GM12801 (cell line): ENCODE results near the gene ABHD12B.

ENCODE experiments used
- TF ChIP-seq, protein P1 (sequence below): IDR thresholded peaks from one replicate; pipeline ENCODE4 v1.5.1; 2011; ENCODE audit warnings: control low read depth; ENCODE audit not compliant: insufficient read length; ENCODE audit errors: extremely low read depth

Gene ABHD12B

DNA sequence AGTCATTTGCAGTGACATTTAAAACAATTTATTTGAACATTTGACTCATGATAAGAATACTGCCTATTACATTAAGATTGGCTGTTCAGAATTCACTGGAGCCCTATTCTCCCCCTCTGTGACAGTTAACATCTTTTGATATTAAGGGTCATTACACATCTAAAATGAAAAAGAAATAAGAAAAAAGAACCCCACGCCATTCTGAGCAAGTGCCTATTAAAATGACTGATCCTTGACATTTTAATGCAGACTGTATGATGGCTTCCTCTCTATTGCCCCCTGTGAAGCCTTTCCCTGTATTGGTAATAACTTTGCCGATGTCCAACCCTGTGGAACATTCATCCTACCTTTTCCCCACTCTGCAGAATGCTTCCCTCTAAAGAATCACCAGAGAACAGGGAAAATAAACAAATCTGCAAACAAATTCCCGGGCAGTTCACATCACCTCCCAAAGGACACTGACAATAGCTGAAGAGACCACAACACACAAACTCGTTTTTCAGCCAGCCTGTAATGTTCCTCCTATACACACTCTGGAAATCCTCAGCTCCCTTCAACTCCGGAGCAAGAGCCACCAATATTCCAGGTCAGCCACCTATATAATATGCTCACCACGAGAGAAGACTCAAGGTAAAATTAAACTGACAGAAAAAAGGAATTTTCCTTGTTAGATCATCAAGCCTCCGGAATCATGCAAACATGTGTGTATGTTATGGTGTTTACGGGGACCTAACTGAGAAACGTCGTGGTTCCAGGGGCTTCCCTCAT, 42.9 kb upstream of the ABHD12B start:
- TF ChIP-seq, protein P1, sequence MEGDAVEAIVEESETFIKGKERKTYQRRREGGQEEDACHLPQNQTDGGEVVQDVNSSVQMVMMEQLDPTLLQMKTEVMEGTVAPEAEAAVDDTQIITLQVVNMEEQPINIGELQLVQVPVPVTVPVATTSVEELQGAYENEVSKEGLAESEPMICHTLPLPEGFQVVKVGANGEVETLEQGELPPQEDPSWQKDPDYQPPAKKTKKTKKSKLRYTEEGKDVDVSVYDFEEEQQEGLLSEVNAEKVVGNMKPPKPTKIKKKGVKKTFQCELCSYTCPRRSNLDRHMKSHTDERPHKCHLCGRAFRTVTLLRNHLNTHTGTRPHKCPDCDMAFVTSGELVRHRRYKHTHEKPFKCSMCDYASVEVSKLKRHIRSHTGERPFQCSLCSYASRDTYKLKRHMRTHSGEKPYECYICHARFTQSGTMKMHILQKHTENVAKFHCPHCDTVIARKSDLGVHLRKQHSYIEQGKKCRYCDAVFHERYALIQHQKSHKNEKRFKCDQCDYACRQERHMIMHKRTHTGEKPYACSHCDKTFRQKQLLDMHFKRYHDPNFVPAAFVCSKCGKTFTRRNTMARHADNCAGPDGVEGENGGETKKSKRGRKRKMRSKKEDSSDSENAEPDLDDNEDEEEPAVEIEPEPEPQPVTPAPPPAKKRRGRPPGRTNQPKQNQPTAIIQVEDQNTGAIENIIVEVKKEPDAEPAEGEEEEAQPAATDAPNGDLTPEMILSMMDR: no peak

DNA sequence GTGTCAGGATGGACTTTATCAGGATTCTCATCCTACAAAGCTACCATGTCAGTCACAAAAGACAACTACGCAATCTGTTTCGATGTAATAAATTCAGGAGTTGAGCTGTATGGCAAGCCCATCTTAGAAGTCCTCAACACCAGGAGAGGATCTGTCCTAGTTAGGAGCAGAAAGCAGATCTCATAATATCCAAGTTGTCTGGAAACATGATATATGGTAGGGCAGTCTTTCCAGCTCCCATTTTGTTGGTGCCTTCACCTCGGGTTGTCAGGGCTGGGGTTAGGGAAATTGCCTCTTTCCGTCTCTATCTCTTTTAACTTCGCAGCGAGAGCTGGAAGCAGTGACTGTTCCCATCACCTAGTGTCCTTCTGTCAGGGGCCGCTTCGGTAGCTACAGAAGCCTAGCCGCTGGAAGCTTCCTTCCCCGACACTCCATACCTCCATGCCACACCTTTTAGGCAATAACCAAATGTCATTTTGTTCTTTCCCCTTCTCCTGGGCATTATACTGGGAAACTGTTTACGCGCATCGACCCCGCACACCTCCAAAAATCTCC, 42.3 kb upstream of the ABHD12B start:
- TF ChIP-seq, protein P1: no peak

DNA sequence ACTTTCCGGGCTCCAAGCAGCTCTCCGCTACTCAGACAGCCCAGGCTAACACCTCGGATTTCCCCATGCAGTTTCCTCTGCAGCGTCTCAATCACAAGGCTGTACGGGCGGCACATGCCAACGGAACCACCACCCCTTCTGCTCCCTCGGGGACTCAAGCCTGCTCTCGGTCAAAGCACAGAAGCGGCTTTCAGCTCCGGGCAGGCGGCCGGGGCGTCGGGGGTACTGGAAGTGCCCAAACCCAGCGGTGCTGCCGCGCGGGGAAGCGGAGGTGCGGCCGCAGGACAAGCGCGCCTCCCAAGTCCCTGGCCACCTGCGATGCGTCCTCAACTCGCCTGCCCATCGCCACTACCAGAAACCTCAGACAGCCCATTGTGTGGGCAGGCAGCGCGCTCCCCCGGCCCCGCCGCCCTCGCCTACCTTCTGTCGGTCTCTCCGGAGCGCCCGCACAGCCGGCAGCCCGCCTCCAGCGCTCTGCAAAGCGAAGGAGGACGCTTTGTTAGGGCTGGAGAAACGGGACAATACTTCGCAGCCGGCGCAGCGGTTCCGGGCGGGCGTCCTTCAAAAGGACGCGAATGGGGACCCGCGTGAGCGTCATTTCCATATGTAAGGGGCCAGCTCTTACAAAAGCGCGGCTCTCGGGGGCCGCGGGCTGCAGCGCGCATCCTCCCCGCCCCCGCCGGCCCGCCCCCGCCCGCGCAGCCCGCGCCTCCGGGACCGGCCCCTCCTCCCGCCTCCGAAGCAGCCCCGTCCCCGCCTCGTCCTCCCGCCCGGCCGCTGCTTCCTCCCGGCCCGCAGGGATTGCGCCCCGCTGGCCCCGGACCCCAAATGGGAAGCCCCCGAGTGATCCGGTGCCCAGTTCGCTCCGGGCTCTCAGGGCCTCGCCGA, 41.6 kb upstream of the ABHD12B start:
- TF ChIP-seq, protein P1: no peak

DNA sequence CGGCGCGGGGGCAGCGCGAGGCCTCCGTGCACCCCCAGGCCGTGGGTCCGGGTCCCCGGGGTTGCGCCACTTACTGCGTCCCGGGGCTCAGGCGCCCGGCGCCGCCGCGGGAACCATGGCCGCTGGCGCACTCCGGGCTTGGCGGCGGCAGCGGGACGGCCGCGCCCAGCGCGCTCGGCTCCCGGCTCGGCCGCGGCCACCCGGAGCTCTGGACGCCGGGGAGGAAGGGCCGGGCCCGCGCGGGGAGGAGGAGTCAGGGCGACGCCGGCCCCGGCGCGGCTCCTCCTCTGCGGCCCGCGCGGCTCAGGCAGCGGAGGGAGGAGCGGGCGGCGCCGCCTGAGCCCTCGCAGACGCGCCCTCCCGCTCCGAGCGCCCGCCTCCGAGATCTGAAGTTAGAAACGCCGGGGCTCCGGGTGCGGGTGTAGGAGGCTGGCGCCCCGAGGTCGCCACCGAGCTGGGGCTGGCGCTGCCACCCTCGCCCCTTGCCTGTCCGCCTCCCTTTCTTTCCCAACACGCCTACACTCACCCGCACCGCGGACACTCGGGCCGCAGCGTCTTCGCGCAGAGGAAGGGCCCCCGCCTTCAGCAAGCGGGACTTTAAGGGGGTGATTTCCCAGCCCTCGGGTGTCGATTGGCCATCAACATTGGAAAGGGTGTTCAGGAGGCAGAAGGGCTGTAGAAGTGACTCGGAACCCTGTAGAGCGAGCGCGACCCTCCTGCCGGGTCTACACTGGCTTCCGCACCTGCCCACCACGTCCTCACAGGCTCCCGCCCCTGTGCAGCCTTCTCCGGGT, 40.7 kb upstream of the ABHD12B start, which contains the start of gene NIN:
Gene NIN, minus strand, starts transcription at position 231 of the 794 bp plus-strand sequence. CDS start 9,106 bp downstream, outside the sequence.
- TF ChIP-seq, protein P1: no peak

DNA sequence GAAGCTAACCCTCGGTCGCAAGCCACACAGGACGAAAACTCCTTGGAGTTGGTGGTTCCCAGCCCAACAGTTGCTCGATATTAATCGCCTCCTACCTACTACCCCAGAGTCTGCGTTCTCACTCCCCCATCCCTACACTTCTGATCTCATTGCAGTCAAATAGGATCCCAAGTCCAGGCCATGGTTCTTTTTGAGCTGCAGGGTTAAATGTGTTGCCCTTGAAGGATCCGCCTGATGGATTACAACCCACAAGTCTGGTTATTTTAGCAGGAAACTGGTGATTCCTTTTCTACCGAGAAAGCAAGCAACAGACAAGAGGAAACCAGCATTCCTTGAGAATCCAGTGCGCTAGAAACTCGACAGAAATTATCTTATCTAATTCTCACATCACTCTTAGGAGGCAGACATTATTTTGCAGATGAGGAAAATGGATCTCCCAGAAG, 40.1 kb upstream of the ABHD12B start:
- TF ChIP-seq, protein P1: no peak

DNA sequence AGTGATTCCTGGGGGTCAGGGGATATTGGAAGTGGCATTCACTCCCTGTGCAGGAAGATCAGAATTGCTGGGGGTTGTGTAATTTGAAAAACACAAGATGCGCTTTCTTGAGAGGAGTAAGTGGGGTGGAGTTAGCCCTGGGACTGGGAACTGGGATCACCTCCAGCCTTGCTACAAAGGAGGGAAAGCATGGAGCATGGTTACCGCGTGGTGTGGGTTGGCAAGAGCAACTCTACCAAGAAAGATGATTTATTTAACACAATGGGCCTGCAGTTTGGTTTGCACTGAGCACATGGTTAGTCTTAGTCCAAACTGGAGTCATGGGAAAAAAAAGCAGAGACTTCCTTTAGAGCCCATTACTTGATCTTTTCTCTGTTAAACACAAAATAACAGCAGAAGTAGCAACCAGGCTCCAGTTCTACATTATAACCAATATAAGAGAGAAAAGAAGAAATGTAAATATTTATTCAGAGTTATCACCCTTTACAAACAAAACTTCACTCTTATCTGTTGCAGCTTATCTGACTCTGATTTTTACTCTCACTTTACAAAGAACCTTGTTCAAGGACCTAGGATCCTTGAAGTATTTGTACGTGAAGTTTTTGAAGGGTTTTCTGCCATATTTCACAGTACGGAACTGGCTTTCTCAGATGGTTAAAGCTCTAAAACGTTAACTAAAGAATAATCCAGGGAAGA, 38.8 kb upstream of the ABHD12B start:
- TF ChIP-seq, protein P1: no peak
